ENCODE measurements around the gene MLXIP.
"Not testable (repeated sequence)": the region's sequence is repeated elsewhere in the genome, so short reads cannot be mapped to it uniquely, and the experiment has no call there.

The MLXIP gene

GRCh38 chr12:122117979-122118378 is 39.4 kb downstream of the MLXIP start:
- TF ChIP-seq CTCF (IDR thresholded peaks at IDR 0.05; ENCODE audit: extremely low read depth, insufficient read depth, missing control alignments): no peak
- in situ Hi-C loops (cut with MboI; ENCODE audit: low pct_unique_long_range_greater_than_20kb, low sequenced_read_pairs, unreplicated experiment): no loop called here
- DNase-seq (ENCODE audit: low spot score): no peak

GRCh38 chr12:122121341-122121740 is 42.8 kb downstream of the MLXIP start:
- DNase-seq (ENCODE audit: low spot score): not testable (repeated sequence)
- in situ Hi-C loops (cut with MboI; ENCODE audit: low pct_unique_long_range_greater_than_20kb, low sequenced_read_pairs, unreplicated experiment): loop anchor here (5.0 kb wide), 1 partner anchor 69 kb away; no protein-coding TSS in a partner anchor

- in situ Hi-C loops (cut with MboI; ENCODE audit: low pct_unique_long_range_greater_than_20kb, low sequenced_read_pairs, unreplicated experiment): loop anchor here (5.0 kb wide), 1 partner anchor 69 kb away; no protein-coding TSS in a partner anchor
- DNase-seq (ENCODE audit: low spot score): no peak
Observed at GRCh38 chr12:122121745-122122144, 43.2 kb downstream of the MLXIP start.

GRCh38 chr12:122123051-122123760 is 44.6 kb downstream of the MLXIP start:
- peak; percentile 74 for TF ChIP-seq CTCF (IDR thresholded peaks at IDR 0.05; ENCODE audit: extremely low read depth, insufficient read depth, missing control alignments)
- DNase-seq (ENCODE audit: low spot score): peak; percentile 82
- in situ Hi-C loops (cut with MboI; ENCODE audit: low pct_unique_long_range_greater_than_20kb, low sequenced_read_pairs, unreplicated experiment): loop anchor here (5.0 kb wide), 1 partner anchor 71 kb away; no protein-coding TSS in a partner anchor

More at GRCh38 chr12:122121745-122122144, 43.2 kb downstream of the MLXIP start:
- TF ChIP-seq CTCF (IDR thresholded peaks at IDR 0.05; ENCODE audit: extremely low read depth, insufficient read depth, missing control alignments): no peak

GRCh38 chr12:122123761-122124145 is 45.2 kb downstream of the MLXIP start:
- in situ Hi-C loops (cut with MboI; ENCODE audit: low pct_unique_long_range_greater_than_20kb, low sequenced_read_pairs, unreplicated experiment): loop anchor here (5.0 kb wide), 1 partner anchor 71 kb away; no protein-coding TSS in a partner anchor
- DNase-seq (ENCODE audit: low spot score): no peak
- no peak for TF ChIP-seq CTCF (IDR thresholded peaks at IDR 0.05; ENCODE audit: extremely low read depth, insufficient read depth, missing control alignments)

- in situ Hi-C loops (cut with MboI; ENCODE audit: low pct_unique_long_range_greater_than_20kb, low sequenced_read_pairs, unreplicated experiment): loop anchor here (5.0 kb wide), 1 partner anchor 72 kb away; no protein-coding TSS in a partner anchor
- no peak for TF ChIP-seq CTCF (IDR thresholded peaks at IDR 0.05; ENCODE audit: extremely low read depth, insufficient read depth, missing control alignments)
- no peak for DNase-seq (ENCODE audit: low spot score)
Observed at GRCh38 chr12:122124370-122124769, 45.8 kb downstream of the MLXIP start.

Data from GM13977 (cell line).